GM12874 (cell line): ENCODE results near the gene SLC22A5.

ENCODE experiments used
- TF ChIP-seq, protein P1 (sequence below): IDR thresholded peaks from 2 replicates; pipeline ENCODE4 v1.5.1; 2011; ENCODE audit warnings: low read depth, mild to moderate bottlenecking, control low read depth, low read length, moderate library complexity; ENCODE audit not compliant: insufficient read depth

Gene SLC22A5

GRCh38 chr5:132424167-132424880, 54.8 kb downstream of the SLC22A5 start:
- TF ChIP-seq, protein P1, sequence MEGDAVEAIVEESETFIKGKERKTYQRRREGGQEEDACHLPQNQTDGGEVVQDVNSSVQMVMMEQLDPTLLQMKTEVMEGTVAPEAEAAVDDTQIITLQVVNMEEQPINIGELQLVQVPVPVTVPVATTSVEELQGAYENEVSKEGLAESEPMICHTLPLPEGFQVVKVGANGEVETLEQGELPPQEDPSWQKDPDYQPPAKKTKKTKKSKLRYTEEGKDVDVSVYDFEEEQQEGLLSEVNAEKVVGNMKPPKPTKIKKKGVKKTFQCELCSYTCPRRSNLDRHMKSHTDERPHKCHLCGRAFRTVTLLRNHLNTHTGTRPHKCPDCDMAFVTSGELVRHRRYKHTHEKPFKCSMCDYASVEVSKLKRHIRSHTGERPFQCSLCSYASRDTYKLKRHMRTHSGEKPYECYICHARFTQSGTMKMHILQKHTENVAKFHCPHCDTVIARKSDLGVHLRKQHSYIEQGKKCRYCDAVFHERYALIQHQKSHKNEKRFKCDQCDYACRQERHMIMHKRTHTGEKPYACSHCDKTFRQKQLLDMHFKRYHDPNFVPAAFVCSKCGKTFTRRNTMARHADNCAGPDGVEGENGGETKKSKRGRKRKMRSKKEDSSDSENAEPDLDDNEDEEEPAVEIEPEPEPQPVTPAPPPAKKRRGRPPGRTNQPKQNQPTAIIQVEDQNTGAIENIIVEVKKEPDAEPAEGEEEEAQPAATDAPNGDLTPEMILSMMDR, result no peak

DNA sequence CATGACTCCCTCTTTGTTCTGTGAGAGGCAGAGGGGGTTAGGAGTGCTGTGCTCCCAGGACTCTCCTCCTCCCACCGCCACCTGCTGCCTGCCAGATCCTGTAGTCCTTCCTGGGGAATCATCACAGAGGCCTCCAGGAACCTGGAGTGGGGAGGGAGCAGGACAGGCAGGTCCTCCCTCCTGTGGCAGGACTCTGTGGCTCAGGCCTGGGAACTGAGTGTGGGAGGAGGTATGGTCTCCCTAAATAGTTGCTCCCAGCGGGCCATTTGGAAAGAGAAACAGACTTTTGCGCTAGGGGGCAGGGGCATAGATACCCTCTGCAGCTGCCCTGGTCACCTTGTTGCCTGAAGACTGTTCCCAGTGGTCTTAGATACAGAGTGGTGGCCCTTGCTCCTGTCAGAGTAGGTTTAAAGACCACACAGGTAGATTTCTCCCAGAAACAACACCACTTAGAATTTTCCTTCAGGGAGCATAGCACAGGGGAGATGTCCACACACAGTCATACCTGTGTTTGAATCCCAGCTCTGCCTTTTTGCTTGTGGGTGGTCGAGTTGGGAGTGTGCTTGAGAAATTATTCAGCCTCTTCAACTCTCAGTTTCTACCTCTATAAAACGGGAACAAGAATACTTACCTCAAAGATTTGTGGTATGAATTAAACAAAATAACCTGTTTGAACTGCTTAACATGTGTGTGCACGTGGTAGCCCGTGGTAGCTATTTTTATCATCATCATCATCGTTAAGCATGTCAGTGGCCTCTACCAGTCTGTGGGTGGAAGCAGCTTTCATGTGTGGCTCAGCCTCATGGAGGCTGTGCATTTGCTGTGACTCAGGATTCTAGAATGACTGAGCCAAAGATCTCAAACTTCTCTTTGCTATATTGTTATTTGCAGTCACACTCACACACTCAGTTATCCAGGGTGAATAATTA, 55.8 kb downstream of the SLC22A5 start:
- TF ChIP-seq, protein P1, result no peak

DNA sequence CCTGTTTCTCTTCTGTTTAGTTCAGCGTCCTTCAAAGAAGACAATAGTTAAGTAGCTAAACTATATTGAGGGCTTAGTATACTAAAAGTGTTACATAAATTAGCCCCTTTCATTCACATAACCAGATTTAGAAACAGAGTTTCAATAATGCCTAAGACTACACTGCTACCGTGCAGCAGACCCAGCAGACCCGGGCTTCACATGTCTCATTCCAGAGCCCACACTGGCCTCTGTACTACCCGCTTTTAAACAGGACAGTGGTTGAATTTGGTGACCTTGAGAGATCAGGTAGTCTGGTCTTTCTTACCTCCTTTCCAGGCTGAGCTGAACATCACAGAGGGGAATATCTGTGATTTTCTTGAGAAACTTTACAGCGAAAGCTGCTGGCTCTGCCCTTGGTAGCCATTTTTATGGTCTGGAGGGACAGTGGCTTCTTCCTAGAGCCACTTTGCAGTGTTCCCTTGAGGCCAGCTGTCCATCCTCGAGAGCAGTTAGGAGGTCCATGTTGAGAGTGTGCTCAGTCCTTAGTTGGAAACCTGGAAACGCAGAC, 56.5 kb downstream of the SLC22A5 start:
- TF ChIP-seq, protein P1, result no peak

DNA sequence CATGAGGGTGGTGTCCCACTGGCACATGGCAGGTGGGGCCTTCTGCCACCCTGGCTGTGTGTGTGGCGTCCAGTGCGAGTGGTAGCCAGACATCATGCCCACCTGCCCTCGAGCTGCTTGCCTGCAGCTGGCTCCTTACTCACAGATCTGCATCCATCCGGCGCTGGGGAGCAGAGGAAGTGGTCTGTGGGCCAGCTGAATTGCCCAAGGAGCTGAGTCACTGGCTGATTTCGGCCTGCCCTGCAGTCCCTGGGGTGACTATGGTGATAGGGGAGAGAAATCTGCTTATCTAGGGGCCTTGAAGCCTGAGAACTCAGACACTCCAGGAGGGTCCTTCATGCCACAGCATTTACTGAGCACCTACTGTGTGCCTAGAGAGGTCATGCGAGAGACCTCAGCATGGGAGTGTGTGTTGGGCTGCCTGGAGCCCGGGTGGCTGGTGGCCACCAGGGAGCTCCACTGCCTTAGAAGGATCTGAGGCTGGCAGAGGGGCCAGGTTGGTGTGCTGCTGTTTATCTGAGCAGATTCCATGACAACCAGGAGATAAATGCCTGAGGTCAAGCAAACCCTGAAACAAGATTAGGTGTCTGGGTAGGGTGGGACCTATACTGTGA, 57.1 kb downstream of the SLC22A5 start:
- TF ChIP-seq, protein P1, result peak; percentile 60

DNA sequence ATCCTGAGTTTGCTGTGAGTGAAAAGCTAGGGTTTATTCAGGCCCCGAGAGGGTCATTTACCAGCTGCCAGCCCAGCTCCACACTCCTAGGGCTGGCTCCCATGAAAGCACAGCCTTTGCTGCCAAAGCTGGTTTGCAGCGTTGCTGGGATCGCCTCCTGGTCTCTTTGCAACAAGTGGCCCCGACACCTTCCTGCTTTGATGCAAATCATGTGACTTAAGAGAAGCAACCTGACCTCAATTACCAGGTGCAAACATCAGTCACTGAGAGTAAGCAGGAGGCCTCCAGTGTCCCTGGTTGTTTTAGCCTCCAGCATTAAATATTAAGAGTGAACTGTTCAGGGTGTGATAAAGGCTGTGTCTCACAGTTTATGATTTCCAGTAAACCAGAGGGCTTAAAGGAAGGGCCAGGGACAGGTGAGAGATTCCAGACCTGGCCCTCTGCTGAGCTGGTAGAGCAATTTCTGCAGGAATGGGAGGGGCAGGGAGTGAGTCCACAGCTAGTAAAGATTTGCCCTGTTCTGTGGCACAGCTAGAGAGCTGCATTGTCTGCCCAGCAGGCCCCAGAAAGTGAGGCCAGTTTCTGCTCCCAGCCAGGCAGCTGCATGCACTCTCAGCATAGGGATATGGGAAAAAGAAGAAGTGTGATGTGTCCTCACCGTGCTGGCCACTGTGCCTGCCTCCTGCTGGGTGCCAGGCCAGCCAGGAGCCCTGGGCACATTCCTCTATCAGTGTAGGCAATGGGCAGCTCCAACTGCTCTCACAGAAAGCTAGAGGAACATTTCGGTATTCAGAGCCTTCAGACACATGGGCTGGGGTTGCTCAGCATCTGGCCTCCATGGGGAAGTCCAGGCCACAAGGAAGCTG, 58.0 kb downstream of the SLC22A5 start:
- TF ChIP-seq, protein P1, result no peak

- TF ChIP-seq, protein P1, result no peak
Measured at GRCh38 chr5:132428147-132428482, 58.6 kb downstream of the SLC22A5 start.
